ENCODE data around the gene LGALS8. TPM values are rescaled to one million over a fixed set of nuclear protein-coding genes. Genes with fewer than 3 reads are reported as not detected.
"Not testable (repeated sequence)": the region's sequence is repeated elsewhere in the genome, so short reads cannot be mapped to it uniquely, and the experiment has no call there.

LGALS8 gene
- total RNA-seq, 2 donors from 2014 or later = 33.5 to 58.4 TPM

DNA sequence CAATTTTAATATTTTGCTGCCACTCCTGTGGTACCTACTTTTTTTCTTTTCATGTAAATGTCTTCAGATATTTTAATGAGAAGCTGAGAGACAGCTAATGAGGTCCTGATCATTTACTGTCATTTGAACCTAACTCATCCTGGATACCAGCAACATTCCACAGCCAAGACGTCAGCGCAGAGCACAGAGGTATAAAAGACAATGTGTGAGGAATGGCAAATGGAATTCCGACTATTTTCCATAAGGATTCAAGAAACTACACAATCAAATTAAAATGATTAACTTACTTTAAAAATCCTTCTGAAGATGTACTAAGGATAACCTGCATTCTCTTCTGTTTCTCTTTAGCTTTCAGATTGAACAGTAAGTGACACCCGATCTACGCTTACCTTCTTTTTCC lies 41.7 kb downstream of the LGALS8 start:
- Histone ChIP-seq H3K4me1 (no peaks in the 10 kb centered on the region), H3K9me3 (no peaks in the 10 kb centered on the region), H3K9ac (ENCODE audit: low read depth in 2 of 2, low read length in 2 of 2) (no peak overlapping the region), H3K4me3 (no peak overlapping the region), H3K27ac (no peak overlapping the region), H3K27me3 (no peaks in the 10 kb centered on the region), H3K36me3 (no peaks in the 10 kb centered on the region)
- intact Hi-C loops (cut with DNase I) = no loop called here
- DNase-seq = no peak
- no peak for TF ChIP-seq CTCF (IDR thresholded peaks at IDR 0.05)

GRCh38 chr1:236568285-236568894 lies 44.6 kb downstream of the LGALS8 start:
- no peak for TF ChIP-seq CTCF (IDR thresholded peaks at IDR 0.05)
- Histone ChIP-seq H3K9me3 (no peaks in the 10 kb centered on the region), H3K27me3 (no peaks in the 10 kb centered on the region), H3K36me3 (no peaks in the 10 kb centered on the region), H3K4me1 (no peaks in the 10 kb centered on the region), H3K4me3 (no peak overlapping the region), H3K27ac (no peak overlapping the region), H3K9ac (ENCODE audit: low read depth in 2 of 2, low read length in 2 of 2) (no peak overlapping the region)
- intact Hi-C loops (cut with DNase I) = no loop called here
- DNase-seq = no peak

- Histone ChIP-seq H3K27me3 (no peaks in the 10 kb centered on the region), H3K9me3 (no peaks in the 10 kb centered on the region), H3K9ac (ENCODE audit: low read depth in 2 of 2, low read length in 2 of 2) (no peak overlapping the region), H3K36me3 (no peaks in the 10 kb centered on the region), H3K4me3 (no peak overlapping the region), H3K27ac (no peak overlapping the region), H3K4me1 (no peaks in the 10 kb centered on the region)
- no peak for TF ChIP-seq CTCF (IDR thresholded peaks at IDR 0.05)
- intact Hi-C loops (cut with DNase I) = no loop called here
- DNase-seq = no peak
Observed at GRCh38 chr1:236575523-236575922, 51.7 kb downstream of the LGALS8 start.

DNA sequence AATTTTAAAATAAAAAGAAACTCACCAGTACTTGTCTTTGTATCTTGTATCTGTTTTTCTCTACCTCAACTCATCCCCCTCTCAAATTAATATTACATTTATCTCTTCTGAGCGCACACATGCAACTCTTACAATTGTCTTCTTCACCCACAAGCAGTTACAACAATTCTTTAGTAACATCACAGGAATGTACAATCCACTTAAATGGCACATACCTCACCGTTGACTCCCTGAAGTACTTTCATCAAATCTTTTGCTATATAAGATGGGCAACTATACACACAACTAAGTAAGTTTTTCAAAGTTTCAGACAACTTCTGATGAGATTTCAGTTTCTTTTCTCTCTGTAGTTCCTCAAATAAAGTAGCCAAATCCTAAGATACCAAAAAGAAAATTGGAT lies 52.2 kb downstream of the LGALS8 start:
- Histone ChIP-seq H3K4me1 (no peaks in the 10 kb centered on the region), H3K27me3 (no peaks in the 10 kb centered on the region), H3K27ac (no peak overlapping the region), H3K9me3 (no peaks in the 10 kb centered on the region), H3K36me3 (no peaks in the 10 kb centered on the region), H3K9ac (ENCODE audit: low read depth in 2 of 2, low read length in 2 of 2) (no peak overlapping the region), H3K4me3 (no peak overlapping the region)
- intact Hi-C loops (cut with DNase I) = no loop called here
- no peak for TF ChIP-seq CTCF (IDR thresholded peaks at IDR 0.05)
- no peak for DNase-seq

DNA sequence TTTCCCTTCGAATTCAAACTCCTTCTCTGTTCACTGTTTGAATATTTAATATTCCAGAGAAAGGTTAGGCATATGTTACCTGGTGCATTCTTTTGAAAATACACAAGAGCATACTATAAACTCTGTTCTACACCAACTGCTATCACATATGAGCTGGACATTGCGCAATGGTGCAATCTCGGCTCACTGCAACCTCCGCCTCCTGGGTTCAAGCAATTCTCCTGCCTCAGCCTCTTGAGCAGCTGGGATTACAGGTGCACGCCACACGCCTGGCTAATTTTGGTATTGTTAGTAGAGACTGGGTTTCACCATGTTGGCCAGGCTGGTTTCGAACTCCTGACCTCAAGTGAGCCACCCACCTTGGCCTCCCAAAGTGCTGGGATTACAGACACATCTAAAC lies 53.3 kb downstream of the LGALS8 start:
- H3K36me3 ChIP-seq; H3K27ac ChIP-seq; DNase-seq; H3K4me3 ChIP-seq; H3K27me3 ChIP-seq; intact Hi-C loops (cut with DNase I); H3K4me1 ChIP-seq; H3K9me3 ChIP-seq; H3K9ac ChIP-seq (ENCODE audit: low read depth in 2 of 2, low read length in 2 of 2): not testable (repeated sequence)

DNA sequence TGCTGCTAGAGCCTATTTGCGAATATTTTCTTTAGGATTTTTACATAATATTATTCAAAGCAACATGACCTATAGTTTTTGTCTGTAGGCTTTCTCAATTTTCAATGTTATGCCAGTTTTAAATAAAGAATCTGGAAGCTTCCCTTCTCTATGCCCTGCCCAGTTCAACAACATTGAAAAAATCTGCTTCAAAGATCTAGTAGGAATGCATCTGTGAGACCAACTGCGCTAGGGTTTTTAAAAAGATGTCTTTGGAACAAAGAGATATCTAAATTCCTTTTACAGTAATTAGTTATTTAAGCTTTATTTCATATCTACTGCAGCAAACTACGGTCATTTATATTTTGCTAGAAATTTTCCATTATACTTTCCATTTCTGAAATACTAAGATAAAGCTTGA lies 54.9 kb downstream of the LGALS8 start:
- no peak for DNase-seq
- Histone ChIP-seq H3K4me1 (no peaks in the 10 kb centered on the region), H3K4me3 (no peak overlapping the region), H3K9ac (ENCODE audit: low read depth in 2 of 2, low read length in 2 of 2) (no peak overlapping the region), H3K9me3 (no peaks in the 10 kb centered on the region), H3K27ac (no peak overlapping the region), H3K27me3 (no peaks in the 10 kb centered on the region), H3K36me3 (no peaks in the 10 kb centered on the region)
- no peak for TF ChIP-seq CTCF (IDR thresholded peaks at IDR 0.05)
- intact Hi-C loops (cut with DNase I) = no loop called here

DNA sequence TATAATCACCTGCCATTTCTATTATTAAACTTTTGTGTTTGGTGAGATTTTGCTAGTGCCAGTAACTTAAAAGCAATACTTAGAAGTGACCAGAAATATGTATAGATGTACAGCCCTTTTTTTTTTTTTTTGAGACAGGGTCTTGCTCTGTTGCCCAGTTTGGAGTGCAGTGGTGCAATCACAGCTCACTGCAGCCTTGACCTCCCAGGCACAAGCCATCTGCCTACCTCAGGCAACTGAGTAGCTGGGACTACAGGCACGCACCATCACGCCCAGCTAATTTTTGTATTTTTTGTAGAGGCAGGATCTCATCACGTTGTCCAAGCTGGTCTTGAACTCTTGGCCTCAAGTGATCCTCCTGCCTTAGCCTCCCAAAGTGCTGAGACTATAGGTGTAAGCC lies 56.6 kb downstream of the LGALS8 start:
- H3K4me1 ChIP-seq; H3K9ac ChIP-seq (ENCODE audit: low read depth in 2 of 2, low read length in 2 of 2); H3K9me3 ChIP-seq; H3K27me3 ChIP-seq; H3K4me3 ChIP-seq; H3K36me3 ChIP-seq; intact Hi-C loops (cut with DNase I); H3K27ac ChIP-seq; DNase-seq: not testable (repeated sequence)
